ENCODE data around the gene PCBD2.

Gene PCBD2

DNA sequence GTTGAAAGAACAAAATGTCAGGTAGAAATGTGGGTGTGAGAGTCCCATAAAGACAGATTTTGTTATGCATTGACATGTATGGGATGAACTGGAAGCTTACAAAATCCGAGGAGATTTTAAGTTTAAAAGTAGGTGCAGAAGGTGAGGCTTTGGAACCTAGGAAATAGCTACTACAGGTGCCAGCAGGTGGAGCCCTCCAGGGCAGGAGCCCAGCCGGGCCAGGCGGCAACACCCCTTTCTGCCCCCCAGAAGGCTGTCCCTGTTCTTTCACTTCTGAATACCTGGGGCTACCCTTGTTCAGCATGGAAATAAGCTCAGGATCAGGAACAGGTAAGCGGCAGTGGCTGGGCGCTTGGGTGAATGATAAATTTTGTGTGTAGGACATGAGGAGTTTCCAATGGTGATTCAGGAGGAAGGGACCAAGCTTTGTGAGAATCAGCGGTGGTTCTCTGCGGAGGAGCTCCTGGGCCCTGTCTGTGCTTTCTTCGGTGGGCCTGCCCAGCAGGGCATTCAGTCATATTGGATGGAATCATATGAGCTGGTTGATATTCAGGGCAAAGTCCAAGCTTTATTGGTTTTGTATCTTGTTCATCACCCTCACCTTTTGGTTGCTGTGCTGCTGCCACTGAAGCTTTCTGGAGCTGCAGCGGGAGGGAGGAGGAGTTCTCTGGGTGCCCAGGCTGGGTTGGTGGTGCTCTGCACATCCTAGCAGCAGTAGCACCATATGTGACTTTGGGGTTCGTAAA lies 12.3 kb downstream of the PCBD2 start:
- no peak overlapping the region for H3K4me3 ChIP-seq (ENCODE audit: low read depth, low read length)
- TF ChIP-seq, protein P1, sequence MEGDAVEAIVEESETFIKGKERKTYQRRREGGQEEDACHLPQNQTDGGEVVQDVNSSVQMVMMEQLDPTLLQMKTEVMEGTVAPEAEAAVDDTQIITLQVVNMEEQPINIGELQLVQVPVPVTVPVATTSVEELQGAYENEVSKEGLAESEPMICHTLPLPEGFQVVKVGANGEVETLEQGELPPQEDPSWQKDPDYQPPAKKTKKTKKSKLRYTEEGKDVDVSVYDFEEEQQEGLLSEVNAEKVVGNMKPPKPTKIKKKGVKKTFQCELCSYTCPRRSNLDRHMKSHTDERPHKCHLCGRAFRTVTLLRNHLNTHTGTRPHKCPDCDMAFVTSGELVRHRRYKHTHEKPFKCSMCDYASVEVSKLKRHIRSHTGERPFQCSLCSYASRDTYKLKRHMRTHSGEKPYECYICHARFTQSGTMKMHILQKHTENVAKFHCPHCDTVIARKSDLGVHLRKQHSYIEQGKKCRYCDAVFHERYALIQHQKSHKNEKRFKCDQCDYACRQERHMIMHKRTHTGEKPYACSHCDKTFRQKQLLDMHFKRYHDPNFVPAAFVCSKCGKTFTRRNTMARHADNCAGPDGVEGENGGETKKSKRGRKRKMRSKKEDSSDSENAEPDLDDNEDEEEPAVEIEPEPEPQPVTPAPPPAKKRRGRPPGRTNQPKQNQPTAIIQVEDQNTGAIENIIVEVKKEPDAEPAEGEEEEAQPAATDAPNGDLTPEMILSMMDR (IDR thresholded peaks at IDR 0.05; ENCODE audit: low read depth, low read length): peak; percentile 16
- TF ChIP-seq, protein P2, sequence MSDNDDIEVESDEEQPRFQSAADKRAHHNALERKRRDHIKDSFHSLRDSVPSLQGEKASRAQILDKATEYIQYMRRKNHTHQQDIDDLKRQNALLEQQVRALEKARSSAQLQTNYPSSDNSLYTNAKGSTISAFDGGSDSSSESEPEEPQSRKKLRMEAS (IDR thresholded peaks at IDR 0.05; ENCODE audit: low read depth, low read length): no peak
- TF ChIP-seq POLR2A (IDR thresholded peaks at IDR 0.05; ENCODE audit: extremely low read depth, insufficient read length) (no peak), MYC (IDR thresholded peaks at IDR 0.05; ENCODE audit: low read depth, low read length) (no peak)
- DNase-seq (ENCODE audit: low read depth): no peak

DNA sequence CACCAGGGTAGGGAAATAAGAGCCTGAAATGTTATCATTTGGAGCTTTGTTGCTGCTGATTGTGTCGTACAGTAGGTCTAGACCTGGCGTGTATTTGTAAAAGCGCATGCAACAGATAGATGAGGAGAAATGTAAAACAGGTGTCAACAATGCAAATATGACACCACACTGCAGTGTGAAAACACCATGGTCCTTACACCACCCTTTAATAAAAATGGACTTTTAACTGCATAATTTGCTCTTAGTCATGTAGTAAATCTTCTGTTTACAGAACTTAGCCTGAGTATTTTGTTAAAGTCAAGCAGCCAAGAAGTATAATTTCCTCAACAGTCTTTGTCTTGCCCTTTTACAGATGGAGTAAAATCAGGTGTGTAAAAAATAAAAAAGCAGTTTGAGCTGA lies 13.9 kb downstream of the PCBD2 start:
- DNase-seq (ENCODE audit: low read depth): no peak
- TF ChIP-seq POLR2A (IDR thresholded peaks at IDR 0.05; ENCODE audit: extremely low read depth, insufficient read length) (no peak), MYC (IDR thresholded peaks at IDR 0.05; ENCODE audit: low read depth, low read length) (no peak)
- TF ChIP-seq, protein P2 (IDR thresholded peaks at IDR 0.05; ENCODE audit: low read depth, low read length): no peak
- TF ChIP-seq, protein P1 (IDR thresholded peaks at IDR 0.05; ENCODE audit: low read depth, low read length): no peak
- no peak overlapping the region for H3K4me3 ChIP-seq (ENCODE audit: low read depth, low read length)

DNA sequence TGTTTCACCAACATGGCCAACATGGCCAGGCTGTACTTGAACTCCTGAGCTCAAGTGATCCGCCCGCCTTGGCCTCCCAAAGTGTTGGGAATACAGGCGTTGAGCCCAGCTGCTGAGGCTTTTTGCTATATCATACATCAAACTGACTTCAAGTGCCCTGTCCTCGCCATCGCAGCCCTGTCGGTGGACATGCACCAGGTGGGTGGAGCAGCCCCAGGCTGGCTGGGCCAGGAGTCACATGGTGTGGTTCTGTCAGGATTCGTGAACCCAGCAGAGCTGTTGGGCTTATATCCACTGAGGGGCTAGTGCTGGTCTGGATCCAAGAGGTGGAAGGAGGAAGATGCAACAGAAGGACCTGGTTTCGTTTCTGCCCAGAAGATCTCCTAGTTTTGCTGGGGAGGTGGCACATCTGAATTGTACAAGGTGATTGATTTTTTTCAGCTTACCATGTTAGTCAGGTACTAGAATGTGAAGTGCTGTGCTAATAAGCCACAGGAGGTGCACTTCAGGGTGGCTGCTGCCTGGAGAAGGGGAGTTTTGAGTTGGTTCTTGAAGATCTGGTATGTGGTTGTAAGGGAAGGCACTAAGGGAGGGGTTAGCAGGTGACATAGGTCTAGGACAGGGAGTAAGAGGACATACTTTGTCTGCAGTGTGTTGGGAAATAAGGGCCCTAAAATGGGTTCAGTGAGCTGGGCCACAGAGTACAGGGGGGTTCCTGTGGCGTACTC lies 16.1 kb downstream of the PCBD2 start:
- H3K4me3 ChIP-seq (ENCODE audit: low read depth, low read length): no peak overlapping the region
- no peak for TF ChIP-seq MYC (IDR thresholded peaks at IDR 0.05; ENCODE audit: low read depth, low read length)
- no peak for TF ChIP-seq POLR2A (IDR thresholded peaks at IDR 0.05; ENCODE audit: extremely low read depth, insufficient read length)
- TF ChIP-seq, protein P2 (IDR thresholded peaks at IDR 0.05; ENCODE audit: low read depth, low read length): no peak
- TF ChIP-seq, protein P1 (IDR thresholded peaks at IDR 0.05; ENCODE audit: low read depth, low read length): no peak
- DNase-seq (ENCODE audit: low read depth): no peak

DNA sequence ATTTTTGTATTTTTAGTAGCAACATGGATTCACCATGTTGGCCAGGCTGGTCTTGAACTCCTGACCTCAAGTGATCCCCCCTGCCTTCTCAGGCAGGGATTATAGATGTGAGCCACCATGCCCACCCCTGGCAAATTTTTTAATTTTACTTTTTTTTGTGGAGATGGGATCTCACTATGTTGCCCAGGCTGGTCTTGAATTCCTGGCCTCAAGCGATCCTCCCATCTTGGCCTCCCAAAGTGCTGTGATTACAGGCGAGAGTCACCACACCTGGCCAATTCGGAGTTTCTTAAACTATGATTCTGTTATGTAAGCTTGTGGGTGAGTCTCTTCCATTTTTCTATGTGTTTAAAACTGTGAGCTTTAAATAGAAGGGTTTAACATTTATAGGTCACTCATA lies 27.6 kb downstream of the PCBD2 start:
- DNase-seq (ENCODE audit: low read depth): no peak
- no peak overlapping the region for H3K4me3 ChIP-seq (ENCODE audit: low read depth, low read length)
- TF ChIP-seq MYC (IDR thresholded peaks at IDR 0.05; ENCODE audit: low read depth, low read length): no peak
- TF ChIP-seq POLR2A (IDR thresholded peaks at IDR 0.05; ENCODE audit: extremely low read depth, insufficient read length): no peak
- TF ChIP-seq, protein P2 (IDR thresholded peaks at IDR 0.05; ENCODE audit: low read depth, low read length): no peak
- TF ChIP-seq, protein P1 (IDR thresholded peaks at IDR 0.05; ENCODE audit: low read depth, low read length): no peak

DNA sequence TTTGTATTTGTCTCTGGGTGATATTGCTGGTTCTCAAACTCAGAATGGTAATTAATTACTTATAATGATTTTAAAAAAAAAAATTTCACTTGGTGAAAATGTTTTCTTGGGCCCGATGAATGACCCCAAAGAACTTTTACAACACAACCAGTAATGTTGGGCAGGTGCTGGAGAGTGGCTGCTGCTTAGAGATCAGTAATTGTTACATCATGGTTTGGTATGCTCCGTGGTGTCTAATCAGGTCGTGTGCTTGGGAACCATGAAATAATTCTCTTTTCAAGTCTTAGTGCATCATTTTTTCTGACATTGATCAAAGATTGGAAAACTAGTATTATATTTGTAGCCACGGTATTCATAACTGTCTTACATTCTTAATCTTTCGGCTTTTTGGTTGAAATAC lies 29.3 kb downstream of the PCBD2 start:
- no peak for DNase-seq (ENCODE audit: low read depth)
- TF ChIP-seq POLR2A (IDR thresholded peaks at IDR 0.05; ENCODE audit: extremely low read depth, insufficient read length): no peak
- TF ChIP-seq MYC (IDR thresholded peaks at IDR 0.05; ENCODE audit: low read depth, low read length): no peak
- TF ChIP-seq, protein P2 (IDR thresholded peaks at IDR 0.05; ENCODE audit: low read depth, low read length): no peak
- TF ChIP-seq, protein P1 (IDR thresholded peaks at IDR 0.05; ENCODE audit: low read depth, low read length): no peak
- H3K4me3 ChIP-seq (ENCODE audit: low read depth, low read length): no peak overlapping the region

Data from NB4 (cell line).